ENCODE measurements around the gene CDC27.
"Not testable (repeated sequence)": the region's sequence is repeated elsewhere in the genome, so short reads cannot be mapped to it uniquely, and the experiment has no call there.

Gene CDC27

GRCh38 chr17:47188876-47189731 lies at the start of gene CDC27:
Gene CDC27 (minus strand): TSS chr17:47189295. CDS start chr17:47189172, 123 bp downstream.
- peak; percentile 100 for DNase-seq

- no peak for DNase-seq
Observed at GRCh38 chr17:47238321-47239010, 49.4 kb upstream of the CDC27 start.

GRCh38 chr17:47237841-47238240 lies 48.7 kb upstream of the CDC27 start:
- no peak for DNase-seq

- no peak for DNase-seq
Observed at GRCh38 chr17:47235923-47236322, 46.8 kb upstream of the CDC27 start.

GRCh38 chr17:47235506-47235905 lies 46.4 kb upstream of the CDC27 start:
- DNase-seq, result no peak

GRCh38 chr17:47232465-47232864 lies 43.4 kb upstream of the CDC27 start:
- DNase-seq, result no peak

- no peak for DNase-seq
Observed at GRCh38 chr17:47231866-47232265, 42.8 kb upstream of the CDC27 start.

GRCh38 chr17:47231334-47231733 lies 42.2 kb upstream of the CDC27 start:
- DNase-seq, result no peak

- DNase-seq, result no peak
Observed at GRCh38 chr17:47230864-47231263, 41.8 kb upstream of the CDC27 start.

- peak; percentile 71 for DNase-seq
Observed at GRCh38 chr17:47229535-47230443, 40.7 kb upstream of the CDC27 start.

- DNase-seq, result no peak
Observed at GRCh38 chr17:47227862-47228261, 38.8 kb upstream of the CDC27 start.

- DNase-seq, result no peak
Observed at GRCh38 chr17:47225911-47226688, 37.0 kb upstream of the CDC27 start.

- no peak for DNase-seq
Observed at GRCh38 chr17:47225436-47225858, 36.4 kb upstream of the CDC27 start.

- no peak for DNase-seq
Observed at GRCh38 chr17:47224966-47225365, 35.9 kb upstream of the CDC27 start.

GRCh38 chr17:47224077-47224476 lies 35.0 kb upstream of the CDC27 start:
- DNase-seq, result not testable (repeated sequence)

- DNase-seq, result no peak
Observed at GRCh38 chr17:47223460-47223859, 34.4 kb upstream of the CDC27 start.

- no peak for DNase-seq
Observed at GRCh38 chr17:47223007-47223406, 33.9 kb upstream of the CDC27 start.

GRCh38 chr17:47222047-47222446 lies 33.0 kb upstream of the CDC27 start:
- DNase-seq, result no peak

- no peak for DNase-seq
Observed at GRCh38 chr17:47221154-47221553, 32.1 kb upstream of the CDC27 start.

GRCh38 chr17:47220531-47220999 lies 31.5 kb upstream of the CDC27 start:
- no peak for DNase-seq

GRCh38 chr17:47219621-47220475 lies 30.8 kb upstream of the CDC27 start:
- DNase-seq, result no peak

Measured in activated naive CD4-positive, alpha-beta T cell treated with anti-CD3 and anti-CD28 coated beads, Interleukin-2, amount 50 U/mL, for 16 hours (primary cell).